Lower leg skin (tissue), 3 donors: Measurements from ENCODE around the gene CLPSL1.

ENCODE experiments used
- POLR2A ChIP-seq, 2 donors: fragments of 450-650 bp; IDR thresholded peaks; one replicate each; pipeline ENCODE4 v1.6.1; 2016 to 2017; ENCODE audit warnings: antibody characterized with exemption in 2 of 2, mild to moderate bottlenecking in 1 of 2, moderate library complexity in 1 of 2
- TF ChIP-seq, protein P1 (sequence below), 3 donors: fragments of 450-650 bp; IDR thresholded peaks; one replicate each; pipeline ENCODE4 v1.5.1; 2016; ENCODE audit warnings: antibody characterized with exemption in 3 of 3, mild to moderate bottlenecking in 3 of 3, moderate library complexity in 2 of 3

DNA sequence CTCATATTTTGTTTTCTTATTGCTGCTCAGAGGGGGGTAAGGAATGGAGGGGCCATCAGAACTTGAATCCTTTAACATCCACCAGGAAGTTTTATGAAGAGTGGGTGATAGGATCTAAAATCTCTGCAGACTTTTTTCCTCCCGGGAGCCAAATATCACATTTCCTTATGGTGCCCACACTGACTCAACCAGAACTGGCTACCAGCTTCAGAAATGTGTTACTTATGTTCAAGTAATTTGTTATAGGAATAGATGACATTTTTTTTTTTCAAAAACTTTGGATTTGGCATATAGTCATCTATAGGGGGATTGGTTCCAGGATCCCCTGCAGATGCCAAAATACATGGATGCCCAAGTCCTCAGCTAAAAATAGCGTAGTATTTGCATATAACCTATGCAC is 42.8 kb downstream of the CLPSL1 start:
- TF ChIP-seq, protein P1, sequence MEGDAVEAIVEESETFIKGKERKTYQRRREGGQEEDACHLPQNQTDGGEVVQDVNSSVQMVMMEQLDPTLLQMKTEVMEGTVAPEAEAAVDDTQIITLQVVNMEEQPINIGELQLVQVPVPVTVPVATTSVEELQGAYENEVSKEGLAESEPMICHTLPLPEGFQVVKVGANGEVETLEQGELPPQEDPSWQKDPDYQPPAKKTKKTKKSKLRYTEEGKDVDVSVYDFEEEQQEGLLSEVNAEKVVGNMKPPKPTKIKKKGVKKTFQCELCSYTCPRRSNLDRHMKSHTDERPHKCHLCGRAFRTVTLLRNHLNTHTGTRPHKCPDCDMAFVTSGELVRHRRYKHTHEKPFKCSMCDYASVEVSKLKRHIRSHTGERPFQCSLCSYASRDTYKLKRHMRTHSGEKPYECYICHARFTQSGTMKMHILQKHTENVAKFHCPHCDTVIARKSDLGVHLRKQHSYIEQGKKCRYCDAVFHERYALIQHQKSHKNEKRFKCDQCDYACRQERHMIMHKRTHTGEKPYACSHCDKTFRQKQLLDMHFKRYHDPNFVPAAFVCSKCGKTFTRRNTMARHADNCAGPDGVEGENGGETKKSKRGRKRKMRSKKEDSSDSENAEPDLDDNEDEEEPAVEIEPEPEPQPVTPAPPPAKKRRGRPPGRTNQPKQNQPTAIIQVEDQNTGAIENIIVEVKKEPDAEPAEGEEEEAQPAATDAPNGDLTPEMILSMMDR (IDR thresholded peaks at IDR 0.05) = no peak
- no peak for TF ChIP-seq POLR2A (IDR thresholded peaks at IDR 0.05)
